H1 (cell line): ENCODE measurements around the gene SLC1A5. TPM values are rescaled to one million over a fixed set of nuclear protein-coding genes. Genes with fewer than 3 reads are reported as not detected.

Experiments used
- CTCF ChIA-PET: fragments of 300-600 bp; sonication (Branson Sonifier 250); formaldehyde crosslinking; loops from one replicate; lab custom pipeline; 2021; ENCODE audit not compliant: partially characterized antibody; lab: Charles Lee
- POLR2A ChIA-PET: fragments of 300-600 bp; sonication (Branson Sonifier 250); formaldehyde crosslinking; loops from one replicate; lab custom pipeline; 2021; ENCODE audit warnings: inconsistent platforms; ENCODE audit not compliant: partially characterized antibody; lab: Charles Lee
- DNase-seq, 2 experiments: peaks; one replicate each; pipeline versions ENCODE4 v3.0.0 to v3.0.0-alpha.2; 2010 to 2022; ENCODE audit warnings: low spot score in 2 of 2, low read depth in 1 of 2, mixed read lengths in 1 of 2
- FAIRE-seq: peaks from 2 replicates; lab custom pipeline; 2011; peaks lifted over from hg19 to GRCh38; lab: Jason Lieb, UNC
- H2AFZ ChIP-seq: 2 replicates; pipeline ENCODE4 v1.8.1; 2012; ENCODE audit warnings: low read length, inconsistent platforms
- H2AK5ac ChIP-seq: 2 replicates; pipeline ENCODE4 v1.6.1; 2013; ENCODE audit warnings: low read depth, low read length
- H2BK120ac ChIP-seq: replicated peaks from 2 replicates; pipeline ENCODE3; 2013; ENCODE audit warnings: low read depth, low read length, inconsistent platforms
- H2BK12ac ChIP-seq: 2 replicates; pipeline ENCODE4 v1.6.1; 2013; ENCODE audit warnings: low read depth, low read length
- H2BK15ac ChIP-seq: 2 replicates; pipeline ENCODE4 v1.6.1; 2013; ENCODE audit warnings: low read length
- H2BK20ac ChIP-seq: 2 replicates; pipeline ENCODE4 v1.6.1; 2013; ENCODE audit warnings: low read length
- H2BK5ac ChIP-seq: 2 replicates; pipeline ENCODE4 v1.6.1; 2013; ENCODE audit warnings: low read depth, low read length
- H3K14ac ChIP-seq: 2 replicates; pipeline ENCODE4 v1.6.1; 2013; ENCODE audit warnings: inconsistent platforms; ENCODE audit not compliant: insufficient read length
- H3K18ac ChIP-seq: 2 replicates; pipeline ENCODE4 v1.6.1; 2013; ENCODE audit warnings: low read length; ENCODE audit errors: extremely low read depth
- H3K23ac ChIP-seq: 2 replicates; pipeline ENCODE4 v1.6.1; 2013; ENCODE audit warnings: inconsistent platforms; ENCODE audit not compliant: insufficient read length
- H3K23me2 ChIP-seq: 2 replicates; pipeline ENCODE4 v1.6.1; 2013; ENCODE audit warnings: low read depth, low read length
- H3K27ac ChIP-seq: 2 replicates; pipeline ENCODE4 v1.6.1; 2011; ENCODE audit warnings: low read depth, low read length, inconsistent platforms
- H3K27me3 ChIP-seq, 4 experiments: replicated peaks in 1 of 4; 1 replicate in 1 of 4; 2 replicates in 3 of 4; pipeline versions ENCODE4 v1.6.1 to v1.8.1; 2011 to 2013; ENCODE audit warnings: low read length in 3 of 4, mild to moderate bottlenecking in 3 of 4, inconsistent platforms in 2 of 4, mixed read lengths in 2 of 4, moderate library complexity in 1 of 4; ENCODE audit not compliant: control insufficient read depth in 3 of 4, insufficient read depth in 3 of 4; ENCODE audit errors: extremely low read depth in 1 of 4
- H3K36me3 ChIP-seq, 4 experiments: 2 replicates each; pipeline versions ENCODE4 v1.6.1 to v1.8.1; 2011 to 2013; ENCODE audit warnings: mild to moderate bottlenecking in 4 of 4, low read length in 3 of 4, moderate library complexity in 2 of 4, control low read depth in 1 of 4, inconsistent platforms in 1 of 4; ENCODE audit not compliant: insufficient read depth in 4 of 4, control insufficient read depth in 2 of 4
- H3K4ac ChIP-seq: replicated peaks from 2 replicates; pipeline ENCODE3; 2013; ENCODE audit warnings: low read length, low read depth, mixed read lengths, inconsistent platforms; ENCODE audit not compliant: insufficient read length
- H3K4me1 ChIP-seq, 4 experiments: replicated peaks in 1 of 4; 1 replicate in 1 of 4; 2 replicates in 3 of 4; pipeline versions ENCODE4 v1.6.1 to v1.8.1; 2011 to 2013; ENCODE audit warnings: low read length in 3 of 4, inconsistent platforms in 2 of 4, mixed read lengths in 1 of 4; ENCODE audit not compliant: insufficient read depth in 4 of 4, control insufficient read depth in 3 of 4
- H3K4me2 ChIP-seq, 2 experiments: 2 replicates each; pipeline versions ENCODE4 v1.6.1 to v1.8.1; 2011 to 2013; ENCODE audit warnings: low read depth in 2 of 2, low read length in 2 of 2, control low read depth in 1 of 2, inconsistent platforms in 1 of 2, mild to moderate bottlenecking in 1 of 2; ENCODE audit not compliant: insufficient read depth in 1 of 2
- H3K4me3 ChIP-seq, 4 experiments: fragments of 200-600, 300-600 bp in 1 of 4; sonication (generic), shearing (Covaris generic), sonication (Bioruptor Twin) in 1 of 4; 2 replicates each; pipeline versions ENCODE4 v1.5.1 to v1.8.1; 2011 to 2016; ENCODE audit warnings: low read length in 4 of 4, low read depth in 3 of 4, control low read depth in 2 of 4, inconsistent platforms in 2 of 4, mild to moderate bottlenecking in 2 of 4, mixed read lengths in 1 of 4, moderate library complexity in 1 of 4; ENCODE audit not compliant: insufficient read depth in 2 of 4; ENCODE audit errors: extremely low read depth in 1 of 4
- H3K56ac ChIP-seq: replicated peaks from 2 replicates; pipeline ENCODE3; 2013; ENCODE audit warnings: low read depth, mild to moderate bottlenecking, mixed read lengths, low read length, inconsistent platforms; ENCODE audit not compliant: insufficient read length
- H3K79me1 ChIP-seq: 2 replicates; pipeline ENCODE4 v1.6.1; 2013; ENCODE audit warnings: low read depth, low read length, control low read depth
- H3K79me2 ChIP-seq, 2 experiments: 2 replicates each; pipeline versions ENCODE4 v1.6.1 to v1.8.1; 2012 to 2013; ENCODE audit warnings: low read length in 2 of 2, mild to moderate bottlenecking in 2 of 2, inconsistent platforms in 1 of 2; ENCODE audit not compliant: insufficient read depth in 2 of 2, control insufficient read depth in 1 of 2
- H3K9ac ChIP-seq, 4 experiments: replicated peaks in 1 of 4; 1 replicate in 1 of 4; 2 replicates in 3 of 4; pipeline versions ENCODE4 v1.6.1 to v1.8.1; 2011 to 2013; ENCODE audit warnings: low read depth in 3 of 4, low read length in 3 of 4, control low read depth in 2 of 4, mild to moderate bottlenecking in 2 of 4, moderate library complexity in 2 of 4, inconsistent platforms in 1 of 4; ENCODE audit errors: extremely low read depth in 1 of 4
- H3K9me3 ChIP-seq, 2 experiments: 2 replicates each; pipeline versions ENCODE4 v1.6.1 to v1.8.1; 2012 to 2013; ENCODE audit warnings: mild to moderate bottlenecking in 2 of 2, moderate library complexity in 2 of 2, control low read depth in 1 of 2, inconsistent platforms in 1 of 2, low read depth in 1 of 2, low read length in 1 of 2, mixed read lengths in 1 of 2; ENCODE audit not compliant: insufficient read depth in 2 of 2
- H4K20me1 ChIP-seq, 2 experiments: replicated peaks in 1 of 2; 2 replicates each; pipeline versions ENCODE3 to v1.8.1; 2011 to 2013; ENCODE audit warnings: inconsistent platforms in 2 of 2, low read length in 2 of 2, mild to moderate bottlenecking in 1 of 2; ENCODE audit not compliant: insufficient read depth in 2 of 2, control insufficient read depth in 1 of 2
- H4K5ac ChIP-seq: 2 replicates; pipeline ENCODE4 v1.6.1; 2013; ENCODE audit warnings: low read length, low read depth, mixed read lengths, inconsistent platforms; ENCODE audit not compliant: insufficient read length
- H4K8ac ChIP-seq: 2 replicates; pipeline ENCODE4 v1.8.0; 2013; ENCODE audit warnings: mild to moderate bottlenecking, moderate library complexity, low read length, inconsistent platforms; ENCODE audit not compliant: insufficient read depth; ENCODE audit errors: extremely low read depth
- H4K91ac ChIP-seq: replicated peaks from 2 replicates; pipeline ENCODE3; 2013; ENCODE audit warnings: low read length, mixed read lengths, inconsistent platforms; ENCODE audit not compliant: insufficient read length
- CEBPB ChIP-seq: IDR thresholded peaks from 2 replicates; pipeline ENCODE4 v1.6.1; 2012; ENCODE audit warnings: low read depth, low read length
- CHD2 ChIP-seq: IDR thresholded peaks from 2 replicates; pipeline ENCODE4 v1.6.1; 2012; ENCODE audit warnings: low read length, improper control_type of control experiment
- CTBP2 ChIP-seq: IDR thresholded peaks from 2 replicates; pipeline ENCODE4 v1.7.0; 2011; ENCODE audit warnings: borderline replicate concordance, mild to moderate bottlenecking, moderate library complexity, mixed read lengths, low read length; ENCODE audit not compliant: insufficient read depth, insufficient read length
- RXRA ChIP-seq: IDR thresholded peaks from 2 replicates; pipeline ENCODE4 v1.6.1; 2011; ENCODE audit warnings: low read depth, mild to moderate bottlenecking, low read length, moderate library complexity; ENCODE audit not compliant: insufficient read depth
- SP1 ChIP-seq: IDR thresholded peaks from 2 replicates; pipeline ENCODE4 v1.6.1; 2011; ENCODE audit warnings: low read depth, low read length
- TAF1 ChIP-seq: IDR thresholded peaks from 2 replicates; pipeline ENCODE4 v1.6.1; 2011; ENCODE audit warnings: mild to moderate bottlenecking, low read depth, low read length
- ZNF274 ChIP-seq: IDR thresholded peaks from 2 replicates; pipeline ENCODE4 v1.7.0; 2012; ENCODE audit warnings: low read length, borderline replicate concordance; ENCODE audit errors: extremely low read depth
- WGBS, 2 experiments: shearing (Covaris generic) in 1 of 2; methylation state at CpG; one replicate each; pipeline versions ENCODE4 v1.1.6 to v1.1.7; 2013 to 2015; ENCODE audit warnings: low lambda C conversion rate in 2 of 2, mixed read lengths in 2 of 2, inconsistent platforms in 1 of 2, low coverage in 1 of 2, missing lambda C conversion rate in 1 of 2; ENCODE audit not compliant: insufficient replicate concordance in 2 of 2, insufficient coverage in 1 of 2, insufficient read length in 1 of 2; ENCODE audit errors: extremely low coverage in 1 of 2, missing lambda C conversion rate in 1 of 2; 5-methylcytosine and 5-hydroxymethylcytosine counted together
- polyA plus RNA-seq, 7 experiments: library from polyadenylated mRNA; depleted of rRNA in 3 of 7; stranded (reverse) in 5 of 7; unstranded in 2 of 7; fragments of >200 nt in 5 of 7; fragments of 200-250 nt in 2 of 7; gene quantifications; 1 replicate in 5 of 7; 2 replicates in 1 of 7; 4 replicates in 1 of 7; pipeline versions ENCODE4 v1.2.1 to v1.2.3, GENCODE V29; 2011 to 2013; ENCODE audit warnings: missing spikeins in 2 of 7, mixed read lengths in 2 of 7
- total RNA-seq: library from RNA; stranded (reverse); fragmentation: NEBNext Ultra II Directional; extraction: Animal tissue kit (Norgen Biotek cat#: 25700); gene quantifications from 2 replicates; pipeline ENCODE4 v1.2.1, GENCODE V29; 2021
- TF ChIP-seq, protein P1 (sequence below): IDR thresholded peaks from 2 replicates; pipeline ENCODE4 v1.6.1; 2012; ENCODE audit warnings: inconsistent platforms

Gene SLC1A5
- total and polyA plus RNA-seq, 2 of the 8 experiments (the other 6 are each of a cell fraction or from before 2014, with no cell fraction given): 291 to 351 TPM

DNA sequence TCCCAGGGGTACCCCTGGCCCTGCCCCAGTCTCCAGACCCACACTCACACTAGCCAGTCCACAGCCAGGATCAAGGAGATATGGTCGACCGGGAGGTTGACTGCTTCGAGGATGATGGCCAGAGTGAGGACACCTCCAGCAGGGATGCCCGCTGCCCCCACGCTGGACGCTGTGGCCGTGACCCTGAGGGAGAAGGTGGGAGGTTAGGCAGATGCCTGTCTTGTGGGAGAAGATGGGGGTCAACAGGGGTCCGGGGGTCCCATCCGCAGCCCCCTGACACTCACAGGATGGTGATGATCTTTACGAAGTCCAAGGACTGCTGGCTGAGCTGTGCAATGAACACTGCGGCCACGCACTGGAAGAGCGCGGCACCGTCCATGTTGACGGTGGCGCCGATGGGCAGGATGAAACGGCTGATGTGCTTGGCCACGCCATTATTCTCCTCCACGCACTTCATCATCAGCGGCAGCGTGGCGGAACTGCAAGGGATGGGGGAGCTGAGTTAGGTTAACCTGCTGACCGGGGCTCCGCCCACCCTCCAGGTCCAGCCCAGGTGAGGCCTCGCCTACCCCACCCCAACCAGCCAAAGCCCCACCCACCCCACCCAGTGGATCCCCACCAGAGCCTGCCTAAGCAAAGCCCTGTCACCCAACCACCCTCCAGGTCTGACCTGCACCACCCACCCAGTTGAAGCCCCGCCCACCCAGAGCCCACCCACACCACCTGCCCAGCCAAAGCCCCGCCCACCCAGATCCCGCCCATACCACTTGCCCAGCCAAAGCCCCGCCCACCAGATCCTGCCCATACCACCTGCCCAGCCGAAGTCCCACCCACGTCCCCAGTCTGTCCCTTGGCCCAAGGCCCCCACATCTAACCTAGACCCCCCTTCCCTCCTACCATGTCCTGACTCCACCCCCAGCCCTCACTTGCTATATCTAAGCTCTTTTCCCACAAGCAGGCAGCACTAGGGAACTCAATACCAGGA lies 11.2 kb downstream of the SLC1A5 start:
- peaks cover 24% of the 10 kb centered on the region in 2 experiments for H4K20me1 ChIP-seq
- H3K4me2 ChIP-seq: no peak overlapping the region
- no peak overlapping the region for H3K4ac ChIP-seq
- 0 out of 2 replicates have a peak overlapping the region, but pooled peaks have one; percentile 3 for H2BK5ac ChIP-seq
- no peaks in the 10 kb centered on the region for H3K27me3 ChIP-seq
- FAIRE-seq: no peak
- H4K8ac ChIP-seq: peak overlapping the region; percentile 26; the same call in 1 of the 2 replicates
- no peak overlapping the region for H3K14ac ChIP-seq
- peaks cover 0 to 6% of the 10 kb centered on the region in 2 experiments; a peak in 2 of 4 replicates for H3K79me2 ChIP-seq
- no peak overlapping the region for H2AFZ ChIP-seq
- peaks cover 32 to 81% (median 54%) of the 10 kb centered on the region in 4 experiments for H3K36me3 ChIP-seq
- ChIA-PET CTCF (interaction anchor here (0.5 to 4.1 kb wide), 8 partner anchors 8 to 507 kb away, joined by 3 to 22 read pairs (median 3); partner anchors contain the start of gene ZC3H4), POLR2A (interaction anchor here (0.6 to 18.6 kb wide), 12 partner anchors 5 to 573 kb away, joined by 3 to 333 read pairs (median 4); partner anchors contain the start of gene SLC1A5)
- H2BK15ac ChIP-seq: no peak overlapping the region
- H3K56ac ChIP-seq: no peak overlapping the region
- H2BK120ac ChIP-seq: no peak overlapping the region
- H2AK5ac ChIP-seq: no peak overlapping the region
- H2BK12ac ChIP-seq: no peak overlapping the region
- WGBS, 2 experiments: 93% methylated on average over 27 of the region's 33 CpGs; no CpG with 5 or more reads in 1 of the 2 experiments
- H3K4me3 ChIP-seq: no peak overlapping the region
- peaks cover 4% of the 10 kb centered on the region for H3K79me1 ChIP-seq
- H3K4me1 ChIP-seq: peaks cover 0 to 1% (median 0%) of the 10 kb centered on the region in 4 experiments; a peak in 1 of 7 replicates
- no peaks in the 10 kb centered on the region for H3K23me2 ChIP-seq
- no peak overlapping the region for H4K5ac ChIP-seq
- no peak for TF ChIP-seq CEBPB
- TF ChIP-seq, protein P1, sequence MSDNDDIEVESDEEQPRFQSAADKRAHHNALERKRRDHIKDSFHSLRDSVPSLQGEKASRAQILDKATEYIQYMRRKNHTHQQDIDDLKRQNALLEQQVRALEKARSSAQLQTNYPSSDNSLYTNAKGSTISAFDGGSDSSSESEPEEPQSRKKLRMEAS: 0 out of 2 replicates have a peak, but pooled peaks have one; percentile 36
- no peak for TF ChIP-seq CHD2
- peak; percentile 32; the same call in 1 of the 2 replicates for TF ChIP-seq SP1
- TF ChIP-seq TAF1: no peak
- no peak for TF ChIP-seq CTBP2
- no peak for TF ChIP-seq RXRA
- no peak for TF ChIP-seq ZNF274
- H3K9me3 ChIP-seq: no peaks in the 10 kb centered on the region
- DNase-seq: peak; percentile 60 to 79
- H3K27ac ChIP-seq: no peak overlapping the region
- no peak overlapping the region for H4K91ac ChIP-seq
- no peak overlapping the region for H3K18ac ChIP-seq
- H3K9ac ChIP-seq: no peak overlapping the region
- no peak overlapping the region for H3K23ac ChIP-seq
- no peak overlapping the region for H2BK20ac ChIP-seq
